ENCODE measurements around the gene ADAMTSL3. TPM values are rescaled to one million over a fixed set of nuclear protein-coding genes. Genes with fewer than 3 reads are reported as not detected.

The ADAMTSL3 gene
- total RNA-seq, 1 donor from 2014 or later = 2.4 TPM

GRCh38 chr15:83657549-83657948 is 3.6 kb downstream of the ADAMTSL3 start:
- Histone ChIP-seq H2AFZ (ENCODE audit: low read depth, low read length) (no peak overlapping the region), H3K4me3 (ENCODE audit: insufficient read depth, low read depth, low read length) (no peak overlapping the region), H3K27ac (ENCODE audit: low read depth, low read length) (no peak overlapping the region), H3K4me1 (ENCODE audit: insufficient read depth, low read length) (no peaks in the 10 kb centered on the region), H3K79me2 (ENCODE audit: insufficient read depth, low read length) (no peaks in the 10 kb centered on the region), H3K27me3 (ENCODE audit: insufficient read depth, low read length) (peaks cover 30% of the 10 kb centered on the region), H3K9ac (ENCODE audit: low read length) (no peak overlapping the region), H3K9me3 (ENCODE audit: insufficient read depth, low read depth, low read length) (no peaks in the 10 kb centered on the region), H3K4me2 (ENCODE audit: low read length) (no peak overlapping the region), H3K36me3 (ENCODE audit: insufficient read depth, low read length) (no peaks in the 10 kb centered on the region), H4K20me1 (ENCODE audit: insufficient read depth, low read length) (no peaks in the 10 kb centered on the region)
- no peak overlapping the region for H3K4me3 Mint-ChIP-seq (ENCODE audit: unreplicated experiment)
- TF ChIP-seq, protein P1, sequence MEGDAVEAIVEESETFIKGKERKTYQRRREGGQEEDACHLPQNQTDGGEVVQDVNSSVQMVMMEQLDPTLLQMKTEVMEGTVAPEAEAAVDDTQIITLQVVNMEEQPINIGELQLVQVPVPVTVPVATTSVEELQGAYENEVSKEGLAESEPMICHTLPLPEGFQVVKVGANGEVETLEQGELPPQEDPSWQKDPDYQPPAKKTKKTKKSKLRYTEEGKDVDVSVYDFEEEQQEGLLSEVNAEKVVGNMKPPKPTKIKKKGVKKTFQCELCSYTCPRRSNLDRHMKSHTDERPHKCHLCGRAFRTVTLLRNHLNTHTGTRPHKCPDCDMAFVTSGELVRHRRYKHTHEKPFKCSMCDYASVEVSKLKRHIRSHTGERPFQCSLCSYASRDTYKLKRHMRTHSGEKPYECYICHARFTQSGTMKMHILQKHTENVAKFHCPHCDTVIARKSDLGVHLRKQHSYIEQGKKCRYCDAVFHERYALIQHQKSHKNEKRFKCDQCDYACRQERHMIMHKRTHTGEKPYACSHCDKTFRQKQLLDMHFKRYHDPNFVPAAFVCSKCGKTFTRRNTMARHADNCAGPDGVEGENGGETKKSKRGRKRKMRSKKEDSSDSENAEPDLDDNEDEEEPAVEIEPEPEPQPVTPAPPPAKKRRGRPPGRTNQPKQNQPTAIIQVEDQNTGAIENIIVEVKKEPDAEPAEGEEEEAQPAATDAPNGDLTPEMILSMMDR (IDR thresholded peaks at IDR 0.05; ENCODE audit: insufficient read depth, low read depth, low read length) = no peak
- no peak for TF ChIP-seq EZH2 (IDR thresholded peaks at IDR 0.05; ENCODE audit: insufficient read depth, low read length)
- no peaks in the 10 kb centered on the region for H3K9me3 Mint-ChIP-seq (ENCODE audit: unreplicated experiment)
- H3K36me3 Mint-ChIP-seq (ENCODE audit: low read depth, unreplicated experiment) = peaks cover 3% of the 10 kb centered on the region
- no peak for FAIRE-seq
- no peaks in the 10 kb centered on the region for H3K4me1 Mint-ChIP-seq (ENCODE audit: low read depth, unreplicated experiment)
- H3K27me3 Mint-ChIP-seq (ENCODE audit: low read depth, unreplicated experiment) = peaks cover 40% of the 10 kb centered on the region
- no peak for DNase-seq (ENCODE audit: low read depth)
- H3K27ac Mint-ChIP-seq (ENCODE audit: unreplicated experiment) = no peak overlapping the region

DNA sequence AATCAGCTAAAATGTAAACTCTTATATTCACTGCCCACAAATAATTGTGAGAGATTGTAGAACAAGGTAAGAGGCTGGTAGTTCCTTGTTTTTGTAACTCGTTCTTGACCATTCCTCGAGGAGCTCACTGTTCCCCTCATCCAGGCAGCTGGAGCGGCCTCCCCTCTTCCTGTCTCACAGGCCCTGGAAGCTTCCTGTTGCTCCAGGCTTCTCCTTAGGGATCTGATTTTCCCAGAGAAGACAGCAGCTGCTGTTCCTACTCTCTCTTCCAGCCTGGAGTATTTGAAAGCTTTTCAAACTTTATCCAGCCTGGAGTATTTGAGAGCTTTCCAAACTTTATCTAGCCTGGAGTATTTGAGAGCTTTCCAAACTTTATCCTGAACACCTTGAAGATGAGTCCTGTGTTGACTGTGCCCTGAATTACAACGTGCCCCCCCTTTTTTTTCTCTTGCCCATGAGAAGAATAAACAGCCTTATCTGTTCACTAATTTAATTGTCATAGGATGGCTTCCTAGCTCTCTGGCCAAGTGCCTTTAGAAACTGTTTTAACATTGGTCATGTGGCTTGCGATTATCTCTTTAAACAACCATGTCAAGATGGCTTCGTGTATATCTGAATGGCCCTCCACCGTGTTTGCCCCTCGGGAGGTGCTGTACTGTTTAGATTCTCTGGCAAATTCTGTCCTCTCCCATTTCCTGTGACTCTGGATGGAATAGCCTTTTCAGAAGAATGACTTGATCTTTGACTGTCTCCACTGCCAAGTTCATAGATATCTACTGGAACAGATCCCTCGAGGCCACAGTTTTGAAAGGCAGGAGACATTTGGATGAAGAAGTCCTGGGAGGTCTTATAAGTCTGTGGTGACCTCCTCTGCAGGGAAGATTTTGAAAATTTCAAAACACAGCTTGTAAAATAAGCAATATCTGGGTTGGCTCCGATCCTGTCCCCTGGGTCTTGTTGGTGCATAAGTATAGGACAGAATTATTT is 4.8 kb downstream of the ADAMTSL3 start:
- no peaks in the 10 kb centered on the region for H4K20me1 ChIP-seq (ENCODE audit: insufficient read depth, low read length)
- no peak overlapping the region for H3K27ac Mint-ChIP-seq (ENCODE audit: unreplicated experiment)
- no peaks in the 10 kb centered on the region for H3K4me1 Mint-ChIP-seq (ENCODE audit: low read depth, unreplicated experiment)
- H3K4me1 ChIP-seq (ENCODE audit: insufficient read depth, low read length) = no peaks in the 10 kb centered on the region
- no peak overlapping the region for H3K9ac ChIP-seq (ENCODE audit: low read length)
- FAIRE-seq (no peak), DNase-seq (ENCODE audit: low read depth) (no peak)
- no peak overlapping the region for H3K4me3 ChIP-seq (ENCODE audit: insufficient read depth, low read depth, low read length)
- H3K4me3 Mint-ChIP-seq (ENCODE audit: unreplicated experiment) = no peak overlapping the region
- H3K27ac ChIP-seq (ENCODE audit: low read depth, low read length) = no peak overlapping the region
- H3K27me3 ChIP-seq (ENCODE audit: insufficient read depth, low read length) = peaks cover 23% of the 10 kb centered on the region
- H3K36me3 ChIP-seq (ENCODE audit: insufficient read depth, low read length) = no peaks in the 10 kb centered on the region
- no peak overlapping the region for H2AFZ ChIP-seq (ENCODE audit: low read depth, low read length)
- H3K9me3 ChIP-seq (ENCODE audit: insufficient read depth, low read depth, low read length) = no peaks in the 10 kb centered on the region
- peaks cover 3% of the 10 kb centered on the region for H3K36me3 Mint-ChIP-seq (ENCODE audit: low read depth, unreplicated experiment)
- H3K27me3 Mint-ChIP-seq (ENCODE audit: low read depth, unreplicated experiment) = peaks cover 37% of the 10 kb centered on the region
- no peak overlapping the region for H3K4me2 ChIP-seq (ENCODE audit: low read length)
- no peak for TF ChIP-seq EZH2 (IDR thresholded peaks at IDR 0.05; ENCODE audit: insufficient read depth, low read length)
- TF ChIP-seq, protein P1 (IDR thresholded peaks at IDR 0.05; ENCODE audit: insufficient read depth, low read depth, low read length) = no peak
- no peaks in the 10 kb centered on the region for H3K79me2 ChIP-seq (ENCODE audit: insufficient read depth, low read length)
- H3K9me3 Mint-ChIP-seq (ENCODE audit: unreplicated experiment) = peaks cover 1% of the 10 kb centered on the region

DNA sequence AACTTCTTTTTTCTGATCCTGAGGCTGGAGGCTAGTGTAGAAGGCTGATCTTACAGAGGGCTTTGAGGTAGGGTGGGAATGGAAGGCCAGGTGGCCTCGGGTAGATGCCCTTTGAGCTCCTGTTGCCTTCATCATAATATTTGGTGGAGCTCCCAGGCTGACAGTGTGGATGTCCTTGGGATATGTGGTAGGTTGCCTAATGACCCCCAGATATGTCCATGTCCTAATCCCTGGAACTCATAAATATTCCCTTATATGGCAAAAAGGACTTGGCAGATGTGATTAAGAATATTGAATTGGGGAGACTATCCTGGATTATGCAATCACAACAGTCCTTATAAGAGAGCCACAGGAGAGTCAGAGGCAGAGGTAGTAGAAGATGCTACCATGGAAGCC is 5.5 kb downstream of the ADAMTSL3 start:
- H3K9me3 Mint-ChIP-seq (ENCODE audit: unreplicated experiment) = peaks cover 3% of the 10 kb centered on the region
- Histone ChIP-seq H2AFZ (ENCODE audit: low read depth, low read length) (no peak overlapping the region), H3K4me1 (ENCODE audit: insufficient read depth, low read length) (no peaks in the 10 kb centered on the region), H3K4me2 (ENCODE audit: low read length) (no peak overlapping the region), H3K9me3 (ENCODE audit: insufficient read depth, low read depth, low read length) (no peaks in the 10 kb centered on the region), H3K27ac (ENCODE audit: low read depth, low read length) (no peak overlapping the region), H3K4me3 (ENCODE audit: insufficient read depth, low read depth, low read length) (no peak overlapping the region), H3K79me2 (ENCODE audit: insufficient read depth, low read length) (no peaks in the 10 kb centered on the region), H3K36me3 (ENCODE audit: insufficient read depth, low read length) (no peaks in the 10 kb centered on the region), H3K27me3 (ENCODE audit: insufficient read depth, low read length) (peaks cover 19% of the 10 kb centered on the region), H3K9ac (ENCODE audit: low read length) (no peak overlapping the region), H4K20me1 (ENCODE audit: insufficient read depth, low read length) (no peaks in the 10 kb centered on the region)
- no peak overlapping the region for H3K27ac Mint-ChIP-seq (ENCODE audit: unreplicated experiment)
- no peak for DNase-seq (ENCODE audit: low read depth)
- FAIRE-seq = no peak
- no peaks in the 10 kb centered on the region for H3K4me1 Mint-ChIP-seq (ENCODE audit: low read depth, unreplicated experiment)
- peaks cover 40% of the 10 kb centered on the region for H3K27me3 Mint-ChIP-seq (ENCODE audit: low read depth, unreplicated experiment)
- TF ChIP-seq, protein P1 (IDR thresholded peaks at IDR 0.05; ENCODE audit: insufficient read depth, low read depth, low read length) = no peak
- no peak for TF ChIP-seq EZH2 (IDR thresholded peaks at IDR 0.05; ENCODE audit: insufficient read depth, low read length)
- H3K36me3 Mint-ChIP-seq (ENCODE audit: low read depth, unreplicated experiment) = peaks cover 5% of the 10 kb centered on the region
- H3K4me3 Mint-ChIP-seq (ENCODE audit: unreplicated experiment) = no peak overlapping the region

All from astrocyte (in vitro differentiated cells and primary cell).